Karpas-422 (cell line): ENCODE data around the gene FHL5. TPM values are rescaled to one million over a fixed set of nuclear protein-coding genes. Genes with fewer than 3 reads are reported as not detected.

Experiments
- small RNA-seq: library from RNA; depleted of rRNA; stranded (forward); fragments of <200 nt; gene quantifications from one replicate; pipeline ENCODE3, GENCODE V24; 2014
- total RNA-seq: library from RNA; depleted of rRNA; stranded (reverse); fragments of >200 nt; shearing (Covaris generic); gene quantifications from 2 replicates; pipeline ENCODE4 v1.2.3, GENCODE V29; 2014; ENCODE audit warnings: low replicate concordance; rRNA removed

The FHL5 gene
- total RNA-seq, 1 experiment from 2014 or later, result not detected

Small RNAs within 50 kb of the gene (small RNA-seq; reads per million reads assigned to genes)
- gene RNU4-70P, result 0.16 reads per million

Other genes starting within 250 kb of the FHL5 start
- 19.3 and 45.8 TPM in 2 replicates for gene UFL1, start 41.3 kb upstream of the FHL5 start, total RNA-seq